Adrenal gland (tissue), 5 donors: ENCODE data around the gene ARR3.

Experiments used
- CTCF ChIP-seq, 6 experiments: fragments of 450-650 bp in 4 of 6; fragments of 200-600 bp in 2 of 6; sonication (generic) in 1 of 6; IDR thresholded peaks; 1 replicate in 5 of 6; 2 replicates in 1 of 6; pipeline versions ENCODE4 v1.5.1 to v1.8.0; 2016 to 2021; ENCODE audit warnings: antibody characterized with exemption in 6 of 6, mild to moderate bottlenecking in 2 of 6, moderate library complexity in 1 of 6
- POLR2A ChIP-seq, 2 donors: fragments of 450-650 bp; IDR thresholded peaks; one replicate each; pipeline ENCODE4 v1.6.1; 2017; ENCODE audit warnings: antibody characterized with exemption in 2 of 2, mild to moderate bottlenecking in 2 of 2, moderate library complexity in 1 of 2
- donor health status: DM: no; HTN: no; CAD: no.

- TF ChIP-seq POLR2A (IDR thresholded peaks at IDR 0.05) (no peak), CTCF (IDR thresholded peaks at IDR 0.05) (no peak)
These were observed 21.1 kb downstream of the ARR3 start for GRCh38 chrX:70289168-70289792.
